GM20000 (cell line): ENCODE measurements around the gene HPRT1.

Experiments
- DNase-seq: peaks from one replicate; pipeline ENCODE4 v3.0.0; 2012; ENCODE audit warnings: low spot score
- TF ChIP-seq, protein P1 (sequence below): IDR thresholded peaks from 2 replicates; pipeline ENCODE4 v1.5.1; 2012; ENCODE audit warnings: mild to moderate bottlenecking, control low read depth; ENCODE audit errors: extremely low read depth, missing control alignments

Gene HPRT1

DNA sequence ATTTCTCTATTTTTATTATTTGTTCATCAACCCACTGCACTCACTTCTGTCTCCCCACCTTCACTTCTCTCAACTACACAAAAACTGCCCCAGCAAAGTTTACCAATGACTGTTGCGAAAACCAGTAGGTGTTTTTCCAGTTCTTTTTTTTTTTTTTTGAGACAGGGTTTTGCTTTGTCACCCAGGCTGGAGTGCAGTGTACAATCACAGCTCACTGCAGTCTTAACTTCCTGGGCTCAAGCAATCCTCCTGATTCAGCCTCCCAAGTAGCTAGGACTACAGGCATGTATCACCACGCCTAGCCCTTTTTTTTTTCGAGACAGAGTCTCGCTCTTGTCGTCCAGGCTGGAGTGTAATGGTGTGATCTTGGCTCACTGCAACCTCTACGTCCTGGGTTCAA is 24.1 kb upstream of the HPRT1 start:
- no peak for DNase-seq
- TF ChIP-seq, protein P1, sequence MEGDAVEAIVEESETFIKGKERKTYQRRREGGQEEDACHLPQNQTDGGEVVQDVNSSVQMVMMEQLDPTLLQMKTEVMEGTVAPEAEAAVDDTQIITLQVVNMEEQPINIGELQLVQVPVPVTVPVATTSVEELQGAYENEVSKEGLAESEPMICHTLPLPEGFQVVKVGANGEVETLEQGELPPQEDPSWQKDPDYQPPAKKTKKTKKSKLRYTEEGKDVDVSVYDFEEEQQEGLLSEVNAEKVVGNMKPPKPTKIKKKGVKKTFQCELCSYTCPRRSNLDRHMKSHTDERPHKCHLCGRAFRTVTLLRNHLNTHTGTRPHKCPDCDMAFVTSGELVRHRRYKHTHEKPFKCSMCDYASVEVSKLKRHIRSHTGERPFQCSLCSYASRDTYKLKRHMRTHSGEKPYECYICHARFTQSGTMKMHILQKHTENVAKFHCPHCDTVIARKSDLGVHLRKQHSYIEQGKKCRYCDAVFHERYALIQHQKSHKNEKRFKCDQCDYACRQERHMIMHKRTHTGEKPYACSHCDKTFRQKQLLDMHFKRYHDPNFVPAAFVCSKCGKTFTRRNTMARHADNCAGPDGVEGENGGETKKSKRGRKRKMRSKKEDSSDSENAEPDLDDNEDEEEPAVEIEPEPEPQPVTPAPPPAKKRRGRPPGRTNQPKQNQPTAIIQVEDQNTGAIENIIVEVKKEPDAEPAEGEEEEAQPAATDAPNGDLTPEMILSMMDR = no peak

DNA sequence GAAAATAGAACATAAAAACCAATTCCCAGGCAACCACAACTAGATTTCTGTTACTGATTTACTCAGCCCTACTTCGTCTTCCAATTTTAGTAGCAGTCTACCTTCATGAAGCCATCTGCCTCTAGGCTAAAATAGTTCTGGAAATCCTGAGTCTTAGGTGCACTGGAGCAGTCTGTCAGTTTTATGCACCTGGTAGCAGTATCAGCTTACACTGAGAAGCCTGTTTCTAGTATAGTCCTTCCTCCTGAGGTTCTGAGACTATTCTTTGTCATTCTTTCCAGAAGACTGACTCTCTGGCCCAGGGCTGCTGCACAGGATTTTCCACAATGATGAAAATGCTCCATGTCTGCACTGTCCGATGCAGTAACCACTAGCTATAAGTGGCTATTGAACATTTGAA is 16.9 kb upstream of the HPRT1 start:
- TF ChIP-seq, protein P1 = no peak

DNA sequence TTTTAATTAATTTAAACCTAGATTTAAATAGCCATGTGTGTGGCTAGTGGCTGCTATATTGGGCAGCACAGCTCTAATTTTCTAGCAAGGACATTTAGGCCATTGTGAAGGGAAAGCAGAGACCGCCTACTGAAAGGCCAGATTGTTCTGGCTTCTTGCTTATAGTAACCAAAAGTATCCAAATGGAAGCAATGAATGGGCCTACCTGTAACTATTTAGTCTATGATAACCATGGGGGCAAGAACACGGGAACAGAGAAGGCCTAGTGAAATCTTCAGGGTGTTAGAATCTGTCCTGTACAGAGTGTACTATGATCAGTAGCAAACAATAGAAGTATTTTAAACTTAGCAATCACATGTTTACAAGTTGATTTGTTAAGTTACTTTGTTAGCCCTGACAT is 16.5 kb upstream of the HPRT1 start:
- no peak for DNase-seq
- TF ChIP-seq, protein P1 = no peak

More for the DNA sequence above, 16.9 kb upstream of the HPRT1 start:
- no peak for DNase-seq

DNA sequence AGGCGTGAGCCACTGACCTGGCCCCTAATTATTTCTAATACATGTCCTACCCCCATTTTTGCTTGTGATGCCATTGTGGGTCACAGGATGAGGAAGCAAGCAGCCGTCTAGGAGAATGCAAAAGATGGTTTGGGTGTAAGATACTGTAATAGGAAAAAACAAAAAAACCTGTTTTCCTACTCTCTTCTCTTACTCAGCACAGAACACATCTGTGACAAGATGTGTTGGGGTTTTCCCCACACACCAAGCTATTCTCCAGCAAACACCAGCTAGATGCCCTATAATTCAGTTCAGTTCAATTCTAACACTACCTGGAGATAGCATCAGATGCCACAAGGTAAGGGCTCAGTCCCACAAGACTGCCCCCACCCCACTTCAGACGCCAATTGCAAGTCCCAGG is 15.3 kb upstream of the HPRT1 start:
- peak; percentile 14 for DNase-seq
- TF ChIP-seq, protein P1 = no peak

DNA sequence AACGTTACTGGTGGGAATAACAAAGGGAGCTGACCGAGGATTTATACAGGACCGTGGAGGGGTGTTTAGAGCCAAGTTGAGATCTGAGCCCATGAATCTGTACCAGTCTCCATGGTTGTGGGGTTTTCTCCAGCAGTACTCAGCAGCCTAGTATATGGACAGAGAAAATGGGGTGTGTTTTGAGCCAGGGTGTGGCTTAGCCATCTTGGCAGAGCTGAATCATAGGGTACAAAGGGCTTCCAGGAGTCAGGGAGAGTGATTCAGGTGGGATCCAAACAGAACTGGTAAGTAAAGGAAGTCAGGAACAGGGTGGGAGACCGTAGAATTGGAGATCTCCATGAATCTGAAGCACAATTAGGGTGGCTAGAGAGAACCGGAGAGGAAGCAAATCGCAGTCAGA is 7.4 kb upstream of the HPRT1 start:
- TF ChIP-seq, protein P1 = no peak
- no peak for DNase-seq

DNA sequence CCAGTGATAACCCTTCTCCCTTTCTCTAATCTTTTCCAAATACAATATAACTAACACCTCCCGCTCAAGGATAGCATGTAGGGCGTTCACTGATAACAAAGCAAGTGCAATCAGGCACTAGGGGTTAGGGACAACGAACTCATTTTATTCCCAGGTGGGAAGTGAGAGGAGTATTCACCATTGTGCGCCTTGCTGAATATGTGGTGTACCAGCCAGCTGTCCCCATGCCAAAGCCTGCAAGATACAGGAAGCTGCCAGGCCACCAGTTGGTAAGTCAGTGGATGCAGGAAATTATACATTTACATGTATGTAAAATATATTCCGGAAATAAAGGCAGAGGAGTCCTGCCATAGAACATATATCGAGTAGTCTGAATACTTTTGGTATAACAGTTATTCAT is 6.3 kb upstream of the HPRT1 start:
- TF ChIP-seq, protein P1 = no peak

DNA sequence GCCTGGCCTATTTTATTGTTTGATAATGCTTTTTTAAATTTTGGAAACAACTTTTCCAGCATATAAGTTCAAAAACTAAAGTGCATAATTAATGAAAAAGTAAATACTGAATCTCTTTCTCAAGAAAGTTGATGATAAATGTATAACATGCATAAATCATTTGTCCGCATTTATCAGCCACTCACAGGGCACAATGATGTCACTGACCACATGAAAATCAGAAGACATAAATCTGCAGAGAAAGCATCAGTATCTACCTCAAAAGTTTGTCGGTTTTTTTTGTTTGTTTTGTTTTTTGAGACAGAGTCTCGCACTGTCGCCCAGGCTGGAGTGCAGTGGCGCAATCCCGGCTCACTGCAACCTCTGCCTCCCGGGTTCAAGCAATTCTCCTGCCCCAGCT is 5.5 kb upstream of the HPRT1 start:
- TF ChIP-seq, protein P1 = no peak

More for the DNA sequence above, 6.3 kb upstream of the HPRT1 start:
- no peak for DNase-seq

DNA sequence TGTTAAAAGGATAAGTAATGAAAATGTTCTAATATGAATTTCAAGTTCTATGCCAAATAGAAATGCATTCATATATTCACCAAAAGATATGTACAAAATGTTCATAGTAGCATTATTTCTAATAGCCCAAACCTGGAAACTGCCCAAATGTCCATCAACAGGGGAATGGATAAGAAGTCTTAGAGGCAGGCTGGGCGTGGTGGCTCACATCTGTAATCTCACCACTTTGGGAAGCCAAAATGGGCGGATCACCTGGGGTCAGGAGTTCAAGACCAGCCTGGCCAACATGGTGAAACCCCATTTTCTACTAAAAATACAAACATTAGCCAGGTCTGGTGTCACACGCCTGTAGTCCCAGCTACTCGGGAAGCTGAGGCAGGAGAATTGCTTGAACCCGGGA is 2.3 kb upstream of the HPRT1 start:
- no peak for DNase-seq
- TF ChIP-seq, protein P1 = no peak

More for the DNA sequence above, 5.5 kb upstream of the HPRT1 start:
- no peak for DNase-seq
